Measurements from ENCODE around the gene PITHD1.
"Not testable (repeated sequence)": the region's sequence is repeated elsewhere in the genome, so short reads cannot be mapped to it uniquely, and the experiment has no call there.

Gene PITHD1, protein sequence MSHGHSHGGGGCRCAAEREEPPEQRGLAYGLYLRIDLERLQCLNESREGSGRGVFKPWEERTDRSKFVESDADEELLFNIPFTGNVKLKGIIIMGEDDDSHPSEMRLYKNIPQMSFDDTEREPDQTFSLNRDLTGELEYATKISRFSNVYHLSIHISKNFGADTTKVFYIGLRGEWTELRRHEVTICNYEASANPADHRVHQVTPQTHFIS

DNA sequence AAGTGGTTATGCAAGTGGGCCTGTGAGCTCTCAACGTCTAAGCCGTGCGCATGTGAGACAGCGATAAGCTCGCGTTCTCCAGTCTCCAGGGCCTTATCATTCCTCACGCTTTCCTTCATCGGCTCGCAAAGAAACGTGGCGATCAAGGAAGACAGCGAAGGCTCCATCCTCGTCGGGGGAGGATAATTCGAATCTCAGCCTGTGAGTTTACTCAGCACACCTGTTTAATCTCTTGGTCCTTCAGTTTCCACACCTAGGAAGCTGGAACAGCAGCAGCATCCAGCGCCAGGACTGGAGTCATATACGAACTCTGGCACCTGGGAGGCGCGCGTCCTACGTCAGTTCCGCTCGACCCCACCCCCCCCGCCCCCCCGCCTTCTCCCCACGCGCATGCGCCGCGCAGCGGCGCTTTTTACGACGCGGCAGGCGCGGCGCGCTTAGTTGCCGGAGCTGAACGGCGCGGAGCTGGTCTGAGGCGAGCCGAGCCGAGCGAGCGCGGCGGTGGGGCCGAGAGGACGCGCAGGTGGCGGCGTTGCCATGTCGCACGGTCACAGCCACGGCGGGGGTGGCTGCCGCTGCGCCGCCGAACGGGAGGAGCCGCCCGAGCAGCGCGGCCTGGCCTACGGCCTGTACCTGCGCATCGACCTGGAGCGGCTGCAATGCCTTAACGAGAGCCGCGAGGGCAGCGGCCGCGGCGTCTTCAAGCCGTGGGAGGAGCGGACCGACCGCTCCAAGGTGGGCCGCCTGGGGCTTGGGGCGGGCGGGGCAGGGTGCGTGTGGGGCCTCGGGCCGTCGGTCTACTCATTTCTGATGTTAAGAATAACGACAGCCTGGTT is at the start of gene PITHD1:
Gene PITHD1 (plus strand): TSS at position 440 of the 836 bp plus-strand sequence. CDS start 98 bp downstream, at position 538.
- ChIA-PET CTCF (interaction anchor here (0.8 to 7.9 kb wide), 6 partner anchors 10 to 250 kb away, joined by 3 to 67 read pairs (median 15); partner anchors contain the start of gene LYPLA2), POLR2A (interaction anchor here (0.6 to 1.1 kb wide), 8 partner anchors 10 to 1345 kb away, joined by 3 to 7 read pairs (median 4); partner anchors contain the start of genes ELOA, LYPLA2 and RPL11)
- TF ChIP-seq, protein P1, sequence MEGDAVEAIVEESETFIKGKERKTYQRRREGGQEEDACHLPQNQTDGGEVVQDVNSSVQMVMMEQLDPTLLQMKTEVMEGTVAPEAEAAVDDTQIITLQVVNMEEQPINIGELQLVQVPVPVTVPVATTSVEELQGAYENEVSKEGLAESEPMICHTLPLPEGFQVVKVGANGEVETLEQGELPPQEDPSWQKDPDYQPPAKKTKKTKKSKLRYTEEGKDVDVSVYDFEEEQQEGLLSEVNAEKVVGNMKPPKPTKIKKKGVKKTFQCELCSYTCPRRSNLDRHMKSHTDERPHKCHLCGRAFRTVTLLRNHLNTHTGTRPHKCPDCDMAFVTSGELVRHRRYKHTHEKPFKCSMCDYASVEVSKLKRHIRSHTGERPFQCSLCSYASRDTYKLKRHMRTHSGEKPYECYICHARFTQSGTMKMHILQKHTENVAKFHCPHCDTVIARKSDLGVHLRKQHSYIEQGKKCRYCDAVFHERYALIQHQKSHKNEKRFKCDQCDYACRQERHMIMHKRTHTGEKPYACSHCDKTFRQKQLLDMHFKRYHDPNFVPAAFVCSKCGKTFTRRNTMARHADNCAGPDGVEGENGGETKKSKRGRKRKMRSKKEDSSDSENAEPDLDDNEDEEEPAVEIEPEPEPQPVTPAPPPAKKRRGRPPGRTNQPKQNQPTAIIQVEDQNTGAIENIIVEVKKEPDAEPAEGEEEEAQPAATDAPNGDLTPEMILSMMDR (IDR thresholded peaks at IDR 0.05; ENCODE audit: control extremely low read depth, extremely low read depth, low read depth, missing control alignments): peak; percentile 5
- peak; percentile 97 for DNase-seq (ENCODE audit: extremely low spot score)

DNA sequence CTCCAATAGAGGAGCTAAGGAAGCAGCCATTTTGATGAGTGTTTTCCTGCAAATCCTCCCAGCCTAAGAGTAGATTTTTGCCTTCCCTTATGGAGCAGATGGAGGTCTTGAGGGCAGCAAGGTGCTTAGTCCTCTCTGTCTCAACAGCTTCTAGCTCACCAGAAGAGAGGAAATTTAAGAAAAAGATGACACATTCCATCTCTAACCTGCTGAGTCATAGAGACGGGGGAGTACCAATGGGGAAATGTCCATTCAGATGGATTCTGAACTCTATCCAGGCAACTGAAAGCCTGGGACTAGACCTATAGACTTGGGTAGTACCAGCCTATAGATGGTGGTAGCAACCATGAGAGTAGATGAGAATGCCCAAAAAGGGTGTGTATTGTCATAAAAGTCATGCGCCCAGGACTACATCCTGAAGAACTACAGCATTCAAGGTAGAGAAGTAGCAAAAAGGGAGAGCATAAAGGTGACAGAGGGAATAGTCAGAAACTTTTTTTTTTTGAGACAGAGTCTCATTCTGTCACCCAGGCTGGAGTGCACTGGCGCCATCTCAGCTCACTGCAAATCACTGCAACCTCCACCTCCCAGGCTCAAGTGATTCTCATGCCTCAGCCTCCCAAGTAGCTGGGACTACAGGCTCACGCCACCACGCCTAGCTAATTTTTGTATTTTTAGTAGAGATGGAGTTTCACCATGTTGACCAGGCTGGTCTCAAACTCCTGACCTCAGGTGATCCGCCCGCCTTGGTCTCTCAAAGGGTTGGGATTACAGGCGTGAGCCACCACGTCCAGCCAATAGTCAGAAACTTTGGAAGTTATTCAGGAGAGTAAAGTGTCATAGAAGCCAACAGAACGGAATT is 45.6 kb upstream of the PITHD1 start:
- DNase-seq (ENCODE audit: extremely low spot score): no peak
- POLR2A ChIA-PET: no interaction called here
- CTCF ChIA-PET: interaction anchor here (0.6 to 1.8 kb wide), 4 partner anchors 11 to 41 kb away, joined by 3 to 4 read pairs (median 3); partner anchors contain the start of genes ELOA and RPL11
- TF ChIP-seq, protein P1 (IDR thresholded peaks at IDR 0.05; ENCODE audit: control extremely low read depth, extremely low read depth, low read depth, missing control alignments): no peak

DNA sequence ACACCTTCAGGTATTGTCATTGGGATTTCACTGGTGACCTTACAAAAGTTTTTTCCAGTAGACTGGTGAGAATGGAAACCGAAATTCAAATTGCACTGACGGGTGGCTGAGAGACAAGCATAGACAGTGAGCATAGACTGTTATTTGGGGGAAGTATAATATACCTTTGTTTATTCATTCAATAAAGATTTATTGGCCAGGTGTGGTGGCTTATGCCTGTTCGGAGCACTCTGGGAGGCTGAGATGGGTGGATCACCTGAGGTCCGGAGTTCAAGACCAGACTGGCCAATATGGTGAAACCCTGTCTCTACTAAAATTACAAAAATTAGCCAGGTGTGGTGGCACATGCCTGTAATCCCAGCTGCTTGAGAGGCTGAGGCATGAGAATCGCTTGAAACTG is 44.9 kb upstream of the PITHD1 start:
- DNase-seq (ENCODE audit: extremely low spot score); POLR2A ChIA-PET: not testable (repeated sequence)
- CTCF ChIA-PET: interaction anchor here (0.8 to 1.8 kb wide), 4 partner anchors 10 to 96 kb away, joined by 3 to 8 read pairs (median 4); partner anchors contain the start of gene ELOA

DNA sequence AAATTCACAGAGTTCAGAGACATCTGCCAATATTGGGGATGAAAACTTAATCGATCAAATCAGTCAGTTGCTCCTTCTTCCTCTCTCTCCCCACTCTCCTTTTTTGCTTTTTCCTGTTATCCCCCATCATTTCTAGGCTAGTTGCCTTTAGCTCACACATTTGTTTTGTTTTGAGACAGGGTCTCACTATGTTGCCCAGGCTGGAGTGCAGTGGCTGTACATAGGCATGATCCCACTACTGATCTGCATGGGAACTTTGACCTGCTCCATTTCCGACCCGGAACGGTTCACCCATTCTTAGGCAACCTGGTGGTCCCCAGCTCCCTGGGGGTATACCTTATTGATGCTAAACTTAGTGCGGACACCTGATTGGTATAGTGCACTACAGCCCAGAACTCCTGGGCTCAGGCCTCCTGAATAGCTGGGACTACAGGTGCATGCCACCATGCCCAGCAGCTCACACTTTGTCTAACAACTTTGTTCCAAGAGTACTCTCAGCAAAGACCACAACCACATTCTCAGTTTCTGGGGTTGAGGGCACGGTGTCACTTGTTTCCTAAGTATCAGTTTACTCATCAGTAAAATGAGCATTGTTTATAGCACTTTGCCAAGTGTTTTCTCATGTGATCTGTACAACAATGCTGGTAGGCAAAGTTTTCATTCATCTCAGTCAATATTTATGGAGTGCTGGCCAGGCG is 41.6 kb upstream of the PITHD1 start:
- TF ChIP-seq, protein P1 (IDR thresholded peaks at IDR 0.05; ENCODE audit: control extremely low read depth, extremely low read depth, low read depth, missing control alignments): no peak
- ChIA-PET POLR2A (no interaction called here), CTCF (interaction anchor here (0.6 to 2.5 kb wide), 5 partner anchors 18 to 99 kb away, joined by 3 to 9 read pairs (median 3); partner anchors contain the start of gene RPL11)
- no peak for DNase-seq (ENCODE audit: extremely low spot score)

DNA sequence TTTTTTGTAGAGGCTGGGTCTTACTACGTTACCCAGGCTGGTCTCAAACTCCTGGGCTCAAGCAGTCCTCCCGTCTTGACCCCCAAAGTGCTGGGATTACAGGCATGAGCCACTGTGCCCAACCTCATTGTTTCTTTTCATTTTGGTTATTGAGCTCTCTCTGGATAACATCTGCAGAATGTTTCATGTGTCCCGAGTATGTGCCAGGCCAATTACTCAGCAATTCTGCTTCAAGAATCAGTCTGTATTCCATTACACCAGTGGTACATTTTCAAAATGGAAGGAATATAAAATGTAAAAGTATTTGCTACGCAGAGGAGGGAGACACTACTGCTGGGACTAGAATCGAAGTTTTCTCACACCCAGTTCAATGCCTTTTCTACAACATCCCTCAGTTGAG is 36.6 kb upstream of the PITHD1 start:
- DNase-seq (ENCODE audit: extremely low spot score): no peak
- ChIA-PET CTCF (no interaction called here), POLR2A (no interaction called here)
- TF ChIP-seq, protein P1 (IDR thresholded peaks at IDR 0.05; ENCODE audit: control extremely low read depth, extremely low read depth, low read depth, missing control alignments): no peak

DNA sequence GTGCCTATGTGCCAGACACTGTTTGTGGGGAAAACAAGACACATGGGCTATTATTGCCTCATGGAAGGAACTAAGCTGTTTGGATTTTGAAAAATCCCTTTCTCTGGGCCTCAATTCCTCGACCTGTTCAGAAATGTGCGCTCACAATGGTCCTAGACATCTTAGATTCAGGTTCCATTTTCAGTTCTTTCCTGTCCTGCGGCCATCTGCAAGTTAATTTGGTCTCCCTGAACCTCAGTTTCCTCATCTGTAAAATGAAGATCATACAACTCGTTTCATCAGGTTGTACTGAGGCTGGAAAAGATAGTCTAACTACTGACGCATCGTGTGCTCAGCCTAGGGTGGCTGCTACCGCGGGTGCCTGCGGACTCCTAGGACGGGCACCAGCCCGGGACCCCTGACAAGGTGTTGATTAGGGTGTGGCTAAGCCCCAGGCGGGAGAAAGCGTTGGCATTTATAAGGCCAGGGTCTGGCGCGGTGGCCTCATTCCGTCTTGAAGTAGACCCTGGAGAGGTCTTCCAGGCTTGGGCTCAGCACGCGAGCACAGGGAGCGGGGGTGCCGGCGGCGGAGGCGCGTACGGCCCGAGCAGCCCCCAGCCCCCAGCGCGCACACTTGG is 35.4 kb upstream of the PITHD1 start:
- TF ChIP-seq, protein P1 (IDR thresholded peaks at IDR 0.05; ENCODE audit: control extremely low read depth, extremely low read depth, low read depth, missing control alignments): no peak
- ChIA-PET POLR2A (interaction anchor here (1.0 to 1.2 kb wide), 3 partner anchors 11 to 35 kb away, joined by 3 to 6 read pairs (median 4); partner anchors contain the start of gene PITHD1), CTCF (interaction anchor here (1.1 to 5.7 kb wide), 5 partner anchors 9 to 51 kb away, joined by 4 to 24 read pairs (median 5); partner anchors contain the start of gene RPL11)
- DNase-seq (ENCODE audit: extremely low spot score): no peak
